HepG2 (cell line): Measurements from ENCODE around the gene GPD1. TPM values are rescaled to one million over a fixed set of nuclear protein-coding genes. Genes with fewer than 3 reads are reported as not detected.

Experiments
- AHR ChIP-seq: IDR thresholded peaks from 2 replicates; pipeline ENCODE4 v1.6.1; 2018; ENCODE audit warnings: missing genetic modification reagents, missing compliant biosample characterization
- CHD4 ChIP-seq: fragments of 200-600 bp; sonication (generic); IDR thresholded peaks from 2 replicates; pipeline ENCODE4 v1.7.0; 2017; ENCODE audit warnings: mild to moderate bottlenecking, low read length, borderline replicate concordance
- GLI4 ChIP-seq: sonication (generic); formaldehyde crosslinking; IDR thresholded peaks from 2 replicates; pipeline ENCODE4 v1.5.1; 2020; ENCODE audit warnings: missing genetic modification reagents, mild to moderate bottlenecking, moderate library complexity, borderline replicate concordance
- GPBP1L1 ChIP-seq: sonication (generic); formaldehyde crosslinking; IDR thresholded peaks from 2 replicates; pipeline ENCODE4 v1.5.0; 2020; ENCODE audit warnings: mild to moderate bottlenecking, missing genetic modification reagents
- JUN ChIP-seq: sonication (generic); formaldehyde crosslinking; IDR thresholded peaks from 2 replicates; pipeline ENCODE4 v1.4.0; 2020; ENCODE audit warnings: mild to moderate bottlenecking, missing genetic modification reagents
- MEIS1 ChIP-seq: sonication (generic); formaldehyde crosslinking; IDR thresholded peaks from 2 replicates; pipeline ENCODE4 v1.9.0; 2021; ENCODE audit warnings: mild to moderate bottlenecking, missing genetic modification reagents, moderate library complexity, borderline replicate concordance
- MNT ChIP-seq: fragments of 450-650 bp; IDR thresholded peaks from 2 replicates; pipeline ENCODE4 v1.6.1; 2016
- NR2F2 ChIP-seq: IDR thresholded peaks from 2 replicates; pipeline ENCODE4 v1.6.1; 2012; ENCODE audit warnings: low read depth, inconsistent platforms, borderline replicate concordance
- PATZ1 ChIP-seq: sonication (generic); formaldehyde crosslinking; IDR thresholded peaks from 2 replicates; pipeline ENCODE4 v1.4.0; 2020; ENCODE audit warnings: missing genetic modification reagents
- PRDM10 ChIP-seq: sonication (generic); formaldehyde crosslinking; IDR thresholded peaks from 2 replicates; pipeline ENCODE4 v1.4.0; 2020; ENCODE audit warnings: low read depth, missing genetic modification reagents
- RAD51 ChIP-seq: fragments of 450-650 bp; IDR thresholded peaks from 2 replicates; pipeline ENCODE4 v1.6.1; 2016; ENCODE audit warnings: borderline replicate concordance
- ZFP41 ChIP-seq: sonication (generic); formaldehyde crosslinking; IDR thresholded peaks from 2 replicates; pipeline ENCODE4 v1.4.0; 2020; ENCODE audit warnings: mild to moderate bottlenecking, missing genetic modification reagents, borderline replicate concordance
- ZFX ChIP-seq: sonication (generic); formaldehyde crosslinking; IDR thresholded peaks from 2 replicates; pipeline ENCODE4 v1.4.0; 2020; ENCODE audit warnings: mild to moderate bottlenecking, low read depth, missing genetic modification reagents, moderate library complexity
- ZNF253 ChIP-seq: sonication (generic); formaldehyde crosslinking; IDR thresholded peaks from 2 replicates; pipeline ENCODE4 v1.8.0; 2022; ENCODE audit warnings: mild to moderate bottlenecking, missing genetic modification reagents, borderline replicate concordance
- ZNF343 ChIP-seq: sonication (generic); formaldehyde crosslinking; IDR thresholded peaks from 2 replicates; pipeline ENCODE4 v1.4.0; 2020; ENCODE audit warnings: mild to moderate bottlenecking, missing genetic modification reagents
- ZNF496 ChIP-seq: sonication (generic); formaldehyde crosslinking; IDR thresholded peaks from 2 replicates; pipeline ENCODE4 v1.8.1; 2023; ENCODE audit warnings: mild to moderate bottlenecking, moderate library complexity, missing genetic modification reagents; ENCODE audit not compliant: insufficient replicate concordance
- ZNF543 ChIP-seq: sonication (generic); formaldehyde crosslinking; IDR thresholded peaks from 2 replicates; pipeline ENCODE4 v1.4.0; 2020; ENCODE audit warnings: mild to moderate bottlenecking, missing genetic modification reagents
- ZNF550 ChIP-seq: sonication (generic); formaldehyde crosslinking; IDR thresholded peaks from 2 replicates; pipeline ENCODE4 v1.4.0; 2020; ENCODE audit warnings: mild to moderate bottlenecking, missing genetic modification reagents, borderline replicate concordance
- ZNF556 ChIP-seq: sonication (generic); formaldehyde crosslinking; IDR thresholded peaks from 2 replicates; pipeline ENCODE4 v1.4.0; 2020; ENCODE audit warnings: mild to moderate bottlenecking, missing genetic modification reagents, borderline replicate concordance
- ZNF878 ChIP-seq: sonication (generic); formaldehyde crosslinking; IDR thresholded peaks from 2 replicates; pipeline ENCODE4 v1.8.1; 2023; ENCODE audit warnings: mild to moderate bottlenecking, missing genetic modification reagents, moderate library complexity
- ZSCAN12 ChIP-seq: sonication (generic); formaldehyde crosslinking; IDR thresholded peaks from 2 replicates; pipeline ENCODE4 v1.9.0; 2021; ENCODE audit warnings: mild to moderate bottlenecking, missing genetic modification reagents
- polyA plus RNA-seq, 8 experiments: library from polyadenylated mRNA; depleted of rRNA in 3 of 8; stranded (reverse) in 7 of 8; unstranded in 1 of 8; fragments of >200 nt; fragmentation: Illumina TruSeq in 4 of 8; extraction: Trizol in 4 of 8; gene quantifications; 2 replicates each; pipeline versions ENCODE4 v1.2.1 to v1.2.3, GENCODE V29; 2011 to 2016; ENCODE audit warnings: low read depth in 4 of 8, missing spikeins in 1 of 8, mixed read lengths in 1 of 8; ENCODE audit not compliant: insufficient read depth in 1 of 8
- total RNA-seq, 5 experiments: library from RNA; depleted of rRNA; stranded (reverse); fragments of >200 nt; fragmentation: Illumina TruSeq; extraction: Trizol; gene quantifications; 2 replicates each; pipeline ENCODE4 v1.2.3, GENCODE V29; 2016; ENCODE audit warnings: low read depth in 1 of 5

GPD1 gene
- total and polyA plus RNA-seq, 2 of the 13 experiments (the other 11 are each of a cell fraction or from before 2014, with no cell fraction given): 3.7 to 30.6 TPM

- TF ChIP-seq PATZ1 (CRISPR knock-in tag) (peak; percentile 57), CHD4 (no peak), ZNF253 (CRISPR knock-in tag) (no peak), MNT (peak; percentile 55), NR2F2 (no peak), RAD51 (no peak), MEIS1 (0 out of 2 replicates have a peak, but pooled peaks have one; percentile 49), GLI4 (no peak), ZFP41 (no peak), AHR (CRISPR knock-in tag) (no peak), ZNF556 (CRISPR knock-in tag) (no peak), ZNF878 (CRISPR knock-in tag) (no peak), ZFX (CRISPR knock-in tag) (peak; percentile 31; the same call in 1 of the 2 replicates), PRDM10 (CRISPR knock-in tag) (no peak), ZNF550 (CRISPR knock-in tag) (no peak), GPBP1L1 (no peak), ZNF343 (0 out of 2 replicates have a peak, but pooled peaks have one; percentile 36), JUN (CRISPR knock-in tag) (no peak), ZNF543 (CRISPR knock-in tag) (0 out of 2 replicates have a peak, but pooled peaks have one; percentile 48), ZSCAN12 (CRISPR knock-in tag) (no peak), ZNF496 (CRISPR knock-in tag) (no peak)
These were observed 46.6 kb upstream of the GPD1 start, which contains the start of gene ASIC1 (continued) for GRCh38 chr12:50057000-50057841.
